ENCODE data around the gene CARMIL3.
"Not testable (repeated sequence)": the region's sequence is repeated elsewhere in the genome, so short reads cannot be mapped to it uniquely, and the experiment has no call there.

CARMIL3 gene, protein sequence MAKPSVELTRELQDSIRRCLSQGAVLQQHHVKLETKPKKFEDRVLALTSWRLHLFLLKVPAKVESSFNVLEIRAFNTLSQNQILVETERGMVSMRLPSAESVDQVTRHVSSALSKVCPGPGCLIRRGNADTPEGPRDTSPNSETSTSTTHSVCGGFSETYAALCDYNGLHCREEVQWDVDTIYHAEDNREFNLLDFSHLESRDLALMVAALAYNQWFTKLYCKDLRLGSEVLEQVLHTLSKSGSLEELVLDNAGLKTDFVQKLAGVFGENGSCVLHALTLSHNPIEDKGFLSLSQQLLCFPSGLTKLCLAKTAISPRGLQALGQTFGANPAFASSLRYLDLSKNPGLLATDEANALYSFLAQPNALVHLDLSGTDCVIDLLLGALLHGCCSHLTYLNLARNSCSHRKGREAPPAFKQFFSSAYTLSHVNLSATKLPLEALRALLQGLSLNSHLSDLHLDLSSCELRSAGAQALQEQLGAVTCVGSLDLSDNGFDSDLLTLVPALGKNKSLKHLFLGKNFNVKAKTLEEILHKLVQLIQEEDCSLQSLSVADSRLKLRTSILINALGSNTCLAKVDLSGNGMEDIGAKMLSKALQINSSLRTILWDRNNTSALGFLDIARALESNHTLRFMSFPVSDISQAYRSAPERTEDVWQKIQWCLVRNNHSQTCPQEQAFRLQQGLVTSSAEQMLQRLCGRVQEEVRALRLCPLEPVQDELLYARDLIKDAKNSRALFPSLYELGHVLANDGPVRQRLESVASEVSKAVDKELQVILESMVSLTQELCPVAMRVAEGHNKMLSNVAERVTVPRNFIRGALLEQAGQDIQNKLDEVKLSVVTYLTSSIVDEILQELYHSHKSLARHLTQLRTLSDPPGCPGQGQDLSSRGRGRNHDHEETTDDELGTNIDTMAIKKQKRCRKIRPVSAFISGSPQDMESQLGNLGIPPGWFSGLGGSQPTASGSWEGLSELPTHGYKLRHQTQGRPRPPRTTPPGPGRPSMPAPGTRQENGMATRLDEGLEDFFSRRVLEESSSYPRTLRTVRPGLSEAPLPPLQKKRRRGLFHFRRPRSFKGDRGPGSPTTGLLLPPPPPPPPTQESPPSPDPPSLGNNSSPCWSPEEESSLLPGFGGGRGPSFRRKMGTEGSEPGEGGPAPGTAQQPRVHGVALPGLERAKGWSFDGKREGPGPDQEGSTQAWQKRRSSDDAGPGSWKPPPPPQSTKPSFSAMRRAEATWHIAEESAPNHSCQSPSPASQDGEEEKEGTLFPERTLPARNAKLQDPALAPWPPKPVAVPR (N-terminal part only)

DNA sequence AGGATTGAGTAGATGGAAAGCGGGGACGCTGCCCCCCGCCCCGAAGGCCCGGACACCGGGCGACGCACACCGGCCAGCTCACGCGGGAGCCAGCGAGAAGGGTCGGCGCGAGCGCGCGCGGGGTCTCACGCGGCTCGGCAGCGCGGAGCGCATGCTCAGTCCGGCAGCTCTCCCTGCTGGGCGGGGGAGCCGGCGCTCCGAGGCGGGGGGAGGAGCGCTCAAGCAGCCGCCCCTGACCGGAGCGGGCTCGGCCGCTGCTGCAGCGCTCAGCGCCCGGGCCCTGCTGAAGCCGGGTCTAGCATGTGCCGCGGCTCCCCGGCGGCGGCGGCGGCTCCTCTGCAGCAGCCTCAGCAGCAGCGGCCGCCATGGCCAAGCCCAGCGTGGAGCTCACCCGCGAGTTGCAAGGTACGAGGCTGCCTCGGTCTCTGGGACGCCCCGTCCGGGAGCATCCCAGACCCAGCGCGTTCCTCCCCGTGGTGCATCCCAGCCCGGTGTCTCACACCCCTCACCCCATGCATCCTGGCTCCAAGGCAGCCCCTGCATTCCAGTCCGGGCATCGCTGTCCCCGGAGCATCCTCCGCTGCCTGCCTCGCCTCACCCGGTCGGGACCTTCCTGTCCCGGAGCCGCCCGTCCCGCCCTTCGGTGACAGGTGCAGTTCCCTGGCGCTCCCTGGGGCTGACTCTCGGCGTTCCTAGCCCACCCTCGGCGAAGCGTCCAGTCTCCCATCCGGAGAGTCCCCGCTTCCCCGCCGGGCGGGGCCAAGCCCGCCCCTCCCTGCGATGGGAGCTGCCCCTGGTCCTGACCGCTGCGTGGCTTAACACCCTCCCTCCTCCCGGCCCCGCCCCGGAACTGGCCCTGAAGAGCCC is at the start of gene CARMIL3:
CARMIL3 (plus strand) TSS at position 221 of the 867 bp plus-strand sequence; CDS start at position 366, 145 bp downstream.
- TF ChIP-seq MYC (IDR thresholded peaks at IDR 0.05; ENCODE audit: low read depth, low read length), result no peak
- TF ChIP-seq CTCF (IDR thresholded peaks at IDR 0.05; ENCODE audit: low read depth, low read length), result no peak
- no peak for TF ChIP-seq POLR2A (IDR thresholded peaks at IDR 0.05; ENCODE audit: extremely low read depth, insufficient read length)
- TF ChIP-seq, protein P1, sequence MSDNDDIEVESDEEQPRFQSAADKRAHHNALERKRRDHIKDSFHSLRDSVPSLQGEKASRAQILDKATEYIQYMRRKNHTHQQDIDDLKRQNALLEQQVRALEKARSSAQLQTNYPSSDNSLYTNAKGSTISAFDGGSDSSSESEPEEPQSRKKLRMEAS (IDR thresholded peaks at IDR 0.05; ENCODE audit: low read depth, low read length), result no peak
- peak within 1 kb of the TSS; percentile 13 for H3K4me3 ChIP-seq (ENCODE audit: low read depth, low read length)
- peak; percentile 62 for DNase-seq (ENCODE audit: low read depth)

GRCh38 chr14:24006471-24006816 is 45.4 kb upstream of the CARMIL3 start:
- not testable (repeated sequence) for H3K4me3 ChIP-seq (ENCODE audit: low read depth, low read length); DNase-seq (ENCODE audit: low read depth)

DNA sequence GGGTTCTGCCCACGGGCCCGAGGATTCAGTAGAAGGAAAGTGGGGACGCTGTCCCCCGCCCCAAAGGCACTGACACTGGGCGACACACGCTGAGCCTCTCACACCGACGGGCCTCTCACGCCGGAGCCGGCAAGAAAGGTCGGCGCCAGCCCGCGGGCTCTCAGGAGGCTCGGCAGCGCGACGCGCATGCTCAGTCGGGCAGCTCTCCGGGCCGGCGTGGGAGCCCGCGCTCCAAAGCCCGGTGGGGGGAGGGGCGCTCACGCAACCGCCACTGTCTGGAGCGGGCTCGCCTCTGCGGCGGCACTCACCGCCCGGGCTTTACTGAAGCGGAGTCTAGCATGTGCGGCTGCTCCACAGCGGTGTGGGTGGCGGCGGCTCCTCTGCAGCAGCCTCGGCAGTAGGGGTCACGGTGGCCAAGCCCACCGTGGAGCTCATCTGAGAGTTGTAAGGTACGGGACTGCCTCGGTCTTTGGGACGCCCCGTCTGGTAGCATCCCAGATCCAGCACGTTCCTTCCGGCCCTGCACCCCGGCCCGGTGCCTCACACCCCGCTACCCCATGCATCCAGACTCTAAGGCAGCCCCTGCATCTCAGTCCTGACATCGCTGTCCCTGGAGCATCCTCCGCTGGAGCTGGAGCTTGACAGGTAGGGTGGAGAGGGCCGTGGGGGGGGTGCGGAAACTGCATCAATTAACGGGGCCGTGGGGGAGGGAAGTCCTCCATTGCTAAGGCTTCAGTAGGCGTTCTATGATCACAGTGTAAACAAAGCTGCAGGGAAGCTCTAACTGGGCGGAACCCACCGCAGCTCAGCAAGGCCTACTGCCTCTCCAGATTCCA is 44.8 kb upstream of the CARMIL3 start:
- H3K4me3 ChIP-seq (ENCODE audit: low read depth, low read length); DNase-seq (ENCODE audit: low read depth): not testable (repeated sequence)

DNA sequence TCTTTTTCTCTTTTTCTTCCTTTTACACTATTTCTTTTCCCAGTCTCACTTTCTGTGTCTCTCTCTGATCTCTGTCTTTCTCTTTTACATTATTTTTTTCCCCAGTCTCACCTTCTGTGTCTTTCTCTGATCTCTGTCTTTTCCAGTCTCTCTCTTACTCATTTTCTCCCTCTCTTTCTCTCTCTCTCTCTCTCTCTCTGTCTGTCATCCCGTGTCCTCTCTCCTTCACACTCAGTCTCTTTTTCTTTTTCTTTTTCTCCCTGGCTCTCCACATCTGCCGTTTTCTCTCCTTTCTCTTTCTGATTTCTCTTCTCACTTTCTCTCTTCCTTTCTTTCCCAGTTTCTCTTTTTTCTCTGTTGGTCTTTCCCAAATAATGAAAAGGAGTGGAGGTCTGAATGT is 40.8 kb upstream of the CARMIL3 start:
- no peak for TF ChIP-seq CTCF (IDR thresholded peaks at IDR 0.05; ENCODE audit: low read depth, low read length)
- TF ChIP-seq, protein P1 (IDR thresholded peaks at IDR 0.05; ENCODE audit: low read depth, low read length), result no peak
- no peak for TF ChIP-seq MYC (IDR thresholded peaks at IDR 0.05; ENCODE audit: low read depth, low read length)
- TF ChIP-seq POLR2A (IDR thresholded peaks at IDR 0.05; ENCODE audit: extremely low read depth, insufficient read length), result no peak
- no peak overlapping the region for H3K4me3 ChIP-seq (ENCODE audit: low read depth, low read length)

GRCh38 chr14:24012726-24013273 is 39.0 kb upstream of the CARMIL3 start:
- not testable (repeated sequence) for DNase-seq (ENCODE audit: low read depth); H3K4me3 ChIP-seq (ENCODE audit: low read depth, low read length)

More for the DNA sequence above, 40.8 kb upstream of the CARMIL3 start:
- DNase-seq (ENCODE audit: low read depth), result no peak

- peak; percentile 77 for DNase-seq (ENCODE audit: low read depth)
- no peak overlapping the region for H3K4me3 ChIP-seq (ENCODE audit: low read depth, low read length)
- TF ChIP-seq, protein P1 (IDR thresholded peaks at IDR 0.05; ENCODE audit: low read depth, low read length), result no peak
- TF ChIP-seq CTCF (IDR thresholded peaks at IDR 0.05; ENCODE audit: low read depth, low read length), result peak; percentile 66
- no peak for TF ChIP-seq POLR2A (IDR thresholded peaks at IDR 0.05; ENCODE audit: extremely low read depth, insufficient read length)
These were observed 37.9 kb upstream of the CARMIL3 start for GRCh38 chr14:24013654-24014514.

DNA sequence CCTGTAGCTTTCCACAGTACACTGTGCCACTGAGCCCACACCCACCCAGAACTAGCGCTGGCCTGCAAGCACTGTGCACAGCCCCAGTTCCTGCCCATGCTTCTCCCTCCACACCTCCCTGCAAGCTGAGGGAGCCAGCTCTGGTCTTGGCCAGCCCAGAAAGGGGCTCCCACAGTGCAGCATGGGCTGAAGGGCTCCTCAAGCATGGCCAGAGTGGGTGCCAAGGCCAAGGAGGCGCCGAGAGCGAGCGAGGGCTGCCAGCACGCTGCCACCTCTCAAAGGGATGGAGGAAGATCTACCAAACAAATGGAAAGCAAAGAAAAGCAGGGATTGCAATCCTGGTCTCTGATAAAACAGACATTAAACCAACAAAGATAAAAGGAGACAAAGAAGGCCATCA is 36.1 kb upstream of the CARMIL3 start:
- not testable (repeated sequence) for DNase-seq (ENCODE audit: low read depth); H3K4me3 ChIP-seq (ENCODE audit: low read depth, low read length)

DNA sequence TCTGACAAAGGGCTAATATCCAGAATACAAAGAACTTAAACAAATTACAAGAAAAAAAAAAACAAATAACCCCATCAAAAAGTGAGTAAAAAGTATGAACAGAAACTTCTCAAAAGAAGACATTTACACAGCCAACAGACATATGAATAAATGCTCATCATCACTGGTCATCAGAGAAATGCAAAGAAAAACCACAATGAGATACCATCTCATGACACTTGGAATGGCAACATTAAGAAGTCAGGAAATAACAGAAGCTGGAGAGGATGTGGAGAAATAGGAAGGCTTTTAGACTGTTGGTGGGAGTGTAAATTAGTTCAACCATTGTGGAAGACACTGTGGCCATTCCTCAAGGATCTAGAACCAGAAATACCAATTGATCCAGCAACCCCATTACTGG is 32.8 kb upstream of the CARMIL3 start:
- not testable (repeated sequence) for H3K4me3 ChIP-seq (ENCODE audit: low read depth, low read length); DNase-seq (ENCODE audit: low read depth)

DNA sequence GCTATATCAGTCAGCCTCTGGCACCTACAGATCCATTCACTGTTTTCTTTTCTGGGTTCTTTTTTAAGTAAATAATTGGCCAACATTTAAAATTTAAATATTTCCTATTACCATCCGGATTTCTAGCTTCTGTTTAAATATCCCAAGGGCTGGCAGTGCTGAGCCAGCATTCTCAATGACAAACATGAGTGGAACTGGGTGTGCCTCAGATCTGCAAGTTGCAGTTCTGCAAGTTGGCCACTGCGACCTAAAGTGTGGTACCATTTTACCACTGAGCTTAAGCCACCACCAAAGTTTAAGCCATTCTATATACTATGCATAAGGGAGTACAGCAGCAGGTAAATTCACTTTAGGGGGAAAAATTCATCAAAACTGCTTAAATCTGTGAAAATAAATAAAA is 31.9 kb upstream of the CARMIL3 start:
- H3K4me3 ChIP-seq (ENCODE audit: low read depth, low read length); DNase-seq (ENCODE audit: low read depth): not testable (repeated sequence)

- H3K4me3 ChIP-seq (ENCODE audit: low read depth, low read length); DNase-seq (ENCODE audit: low read depth): not testable (repeated sequence)
These were observed 31.3 kb upstream of the CARMIL3 start for GRCh38 chr14:24020520-24020919.

Measured in NB4 (cell line).